Lower leg skin (tissue), 4 donors: ENCODE results near the gene WDR33. TPM values are rescaled to one million over a fixed set of nuclear protein-coding genes. Genes with fewer than 3 reads are reported as not detected.

Experiments
- DNase-seq, 2 donors: peaks; one replicate each; pipeline ENCODE4 v3.0.0-alpha.2; 2019; ENCODE audit warnings: low spot score in 2 of 2
- H3K4me3 ChIP-seq: fragments of 200-600 bp; sonication (generic); 2 replicates; pipeline ENCODE4 v1.5.1; 2017; ENCODE audit warnings: mild to moderate bottlenecking, low read depth; ENCODE audit not compliant: poor library complexity, severe bottlenecking
- CTCF ChIP-seq, 3 donors: fragments of 450-650 bp; IDR thresholded peaks; one replicate each; pipeline ENCODE4 v1.5.1; 2016; ENCODE audit warnings: antibody characterized with exemption in 3 of 3, mild to moderate bottlenecking in 3 of 3, moderate library complexity in 2 of 3
- POLR2A ChIP-seq, 2 donors: fragments of 450-650 bp; IDR thresholded peaks; one replicate each; pipeline ENCODE4 v1.6.1; 2016 to 2017; ENCODE audit warnings: antibody characterized with exemption in 2 of 2, mild to moderate bottlenecking in 1 of 2, moderate library complexity in 1 of 2
- WGBS, 2 donors: methylation state at CpG; one replicate each; pipeline ENCODE4 v1.1.5; 2018; 5-methylcytosine and 5-hydroxymethylcytosine counted together
- intact Hi-C: fragments of 100-400 bp; cut with DNase I; formaldehyde crosslinking; loops from one replicate; pipeline ENCODE4 v1.15.0; 2023; ENCODE audit warnings: low total_unique reads
- total RNA-seq, 4 donors: library from RNA; depleted of rRNA; stranded (reverse); fragments of >200 nt; gene quantifications; one replicate each; pipeline ENCODE4 v1.1.0, GENCODE V29; 2016

The WDR33 gene
- total RNA-seq, 4 donors from 2014 or later, result 31.6 to 44.8 (median 32.5) TPM

GRCh38 chr2:127747621-127748020 lies 63.4 kb downstream of the WDR33 start:
- TF ChIP-seq CTCF (IDR thresholded peaks at IDR 0.05) (no peak), POLR2A (IDR thresholded peaks at IDR 0.05) (no peak)
- no peak overlapping the region for H3K4me3 ChIP-seq
- WGBS, 2 donors, result 93 to 97% methylated on average over 5 of the region's 5 CpGs
- no peak for DNase-seq
- intact Hi-C loops, result no loop called here

GRCh38 chr2:127743477-127744026 lies 67.4 kb downstream of the WDR33 start:
- WGBS, 2 donors, result 76 to 79% methylated on average over 3 of the region's 3 CpGs
- DNase-seq, result no peak
- intact Hi-C loops, result no loop called here
- TF ChIP-seq POLR2A (IDR thresholded peaks at IDR 0.05), result no peak
- TF ChIP-seq CTCF (IDR thresholded peaks at IDR 0.05), result no peak
- no peak overlapping the region for H3K4me3 ChIP-seq

GRCh38 chr2:127740665-127741288 lies 70.2 kb downstream of the WDR33 start:
- 88 to 92% methylated on average over 3 of the region's 3 CpGs for WGBS, 2 donors

GRCh38 chr2:127739800-127740199 lies 71.2 kb downstream of the WDR33 start:
- H3K4me3 ChIP-seq, result no peak overlapping the region
- 96 to 100% methylated on average over 1 of the region's 1 CpG for WGBS, 2 donors
- DNase-seq, result no peak
- TF ChIP-seq POLR2A (IDR thresholded peaks at IDR 0.05) (no peak), CTCF (IDR thresholded peaks at IDR 0.05) (no peak)
- intact Hi-C loops, result no loop called here

More at GRCh38 chr2:127740665-127741288, 70.2 kb downstream of the WDR33 start:
- DNase-seq, result no peak
- intact Hi-C loops, result no loop called here
- TF ChIP-seq POLR2A (IDR thresholded peaks at IDR 0.05) (no peak), CTCF (IDR thresholded peaks at IDR 0.05) (no peak)
- H3K4me3 ChIP-seq, result no peak overlapping the region

- WGBS, 2 donors, result 85 to 89% methylated on average over 1 of the region's 1 CpG
- TF ChIP-seq CTCF (IDR thresholded peaks at IDR 0.05), result no peak
- TF ChIP-seq POLR2A (IDR thresholded peaks at IDR 0.05), result no peak
- intact Hi-C loops, result no loop called here
- H3K4me3 ChIP-seq, result no peak overlapping the region
- no peak for DNase-seq
These were observed 73.1 kb downstream of the WDR33 start for GRCh38 chr2:127737892-127738291.
